DOHH2 (cell line): ENCODE measurements around the gene GALR3.

ENCODE experiments used
- H3F3A ChIP-seq: fragments of 200-600 bp; sonication (generic), shearing (Covaris generic); 2 replicates; pipeline ENCODE4 v1.6.0; 2016; ENCODE audit warnings: antibody characterized with exemption, mild to moderate bottlenecking; ENCODE audit not compliant: control insufficient read depth, insufficient read depth
- H3K27ac ChIP-seq: fragments of 200-600 bp; sonication (generic); 2 replicates; pipeline ENCODE4 v1.5.1; 2014; ENCODE audit warnings: low read depth, mild to moderate bottlenecking, low read length, moderate library complexity
- H3K27me3 ChIP-seq: fragments of 200-600 bp; sonication (generic); 2 replicates; pipeline ENCODE4 v1.6.1; 2014; ENCODE audit warnings: mild to moderate bottlenecking, low read length, mixed read lengths; ENCODE audit not compliant: control insufficient read depth
- H3K36me3 ChIP-seq: fragments of 200-600 bp; sonication (generic); 2 replicates; pipeline ENCODE4 v1.6.1; 2014; ENCODE audit warnings: mild to moderate bottlenecking, low read length, moderate library complexity, mixed read lengths; ENCODE audit not compliant: control insufficient read depth
- H3K4me1 ChIP-seq: fragments of 200-600 bp; sonication (generic); 2 replicates; pipeline ENCODE4 v1.6.1; 2014; ENCODE audit warnings: mild to moderate bottlenecking, low read length, mixed read lengths; ENCODE audit not compliant: control insufficient read depth
- H3K4me2 ChIP-seq: fragments of 200-600 bp; sonication (generic); 2 replicates; pipeline ENCODE4 v1.6.0; 2014; ENCODE audit warnings: mild to moderate bottlenecking, low read length, moderate library complexity
- H3K4me3 ChIP-seq: fragments of 200-600 bp; sonication (generic); 2 replicates; pipeline ENCODE4 v1.5.1; 2014; ENCODE audit warnings: mild to moderate bottlenecking, low read length, mixed read lengths
- H3K79me2 ChIP-seq: fragments of 200-600 bp; sonication (generic); 2 replicates; pipeline ENCODE4 v1.6.1; 2014; ENCODE audit warnings: mild to moderate bottlenecking, low read length, mixed read lengths; ENCODE audit not compliant: control insufficient read depth
- H3K9me2 ChIP-seq: fragments of 200-600 bp; sonication (generic); replicated peaks from 2 replicates; pipeline ENCODE4 v1.6.1; 2014; ENCODE audit warnings: mild to moderate bottlenecking, low read length, mixed read lengths; ENCODE audit not compliant: control insufficient read depth
- H3K9me3 ChIP-seq: fragments of 200-600 bp; sonication (generic); 2 replicates; pipeline ENCODE4 v1.6.1; 2014; ENCODE audit warnings: antibody characterized with exemption, low read length, mixed read lengths; ENCODE audit not compliant: control insufficient read depth, insufficient read depth
- H4K20me1 ChIP-seq: fragments of 200-600 bp; sonication (generic); 2 replicates; pipeline ENCODE4 v1.6.0; 2014; ENCODE audit warnings: low read depth, mild to moderate bottlenecking, antibody characterized with exemption, low read length, moderate library complexity; ENCODE audit not compliant: control insufficient read depth, insufficient read depth
- EZH2phosphoT487 ChIP-seq: fragments of 200-600 bp; sonication (generic); IDR thresholded peaks from 2 replicates; pipeline ENCODE4 v1.6.1; 2017; ENCODE audit warnings: borderline replicate concordance, mild to moderate bottlenecking, antibody characterized with exemption, low read length, moderate library complexity, mixed read lengths
- TF ChIP-seq, protein P1 (sequence below): fragments of 200-600 bp; sonication (generic); IDR thresholded peaks from one replicate; pipeline ENCODE4 v1.5.1; 2014; ENCODE audit warnings: antibody characterized with exemption, mild to moderate bottlenecking, low read depth, low read length; ENCODE audit not compliant: poor library complexity, severe bottlenecking

The GALR3 gene

DNA sequence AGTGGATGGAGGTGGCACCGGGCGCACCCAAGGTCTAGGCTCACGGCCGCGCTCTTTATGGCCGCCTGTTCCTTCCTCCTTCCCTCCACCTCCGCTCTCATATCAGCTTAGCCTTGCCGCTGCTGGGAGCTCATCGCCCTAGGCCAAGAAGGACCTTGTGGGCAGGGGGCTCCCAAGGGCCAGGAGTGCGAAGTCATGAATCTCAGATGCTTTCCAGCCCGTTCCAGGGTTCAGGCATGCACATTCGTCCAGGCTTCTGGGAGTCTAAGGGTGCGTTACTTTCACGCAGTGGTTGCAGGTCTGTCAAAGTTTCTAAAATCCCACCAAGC lies 4.1 kb upstream of the GALR3 start:
- H3K79me2 ChIP-seq, result no peaks in the 10 kb centered on the region
- H3K4me3 ChIP-seq, result peak overlapping the region; percentile 60
- H3K4me1 ChIP-seq, result peaks cover 20% of the 10 kb centered on the region

DNA sequence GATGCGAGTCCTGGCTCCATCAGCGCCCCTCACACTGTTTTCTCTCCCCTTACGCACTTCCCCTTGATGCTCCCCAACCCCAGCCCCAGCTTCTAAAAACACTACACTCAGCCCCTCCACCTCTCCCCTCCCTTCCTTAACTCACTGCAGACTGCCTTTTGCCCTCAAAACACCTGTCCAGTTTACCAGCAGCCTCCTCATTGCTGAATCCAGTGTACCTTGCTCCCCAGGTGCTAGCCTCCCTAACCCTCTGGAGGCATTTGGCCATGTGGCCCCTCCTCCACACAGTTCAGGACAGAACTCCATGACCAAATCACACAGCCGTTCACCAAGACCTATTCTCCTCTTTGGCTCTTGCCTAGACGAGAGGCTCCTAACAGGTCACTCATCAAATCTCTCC lies 2.8 kb upstream of the GALR3 start:
- Histone ChIP-seq H3K4me3 (no peak overlapping the region), H3F3A (no peaks in the 10 kb centered on the region), H3K27me3 (peaks cover 32% of the 10 kb centered on the region), H4K20me1 (no peaks in the 10 kb centered on the region), H3K4me1 (peaks cover 20% of the 10 kb centered on the region), H3K79me2 (no peaks in the 10 kb centered on the region), H3K9me3 (no peaks in the 10 kb centered on the region), H3K27ac (no peak overlapping the region), H3K4me2 (no peak overlapping the region), H3K36me3 (no peaks in the 10 kb centered on the region), H3K9me2 (no peaks in the 10 kb centered on the region)
- TF ChIP-seq EZH2phosphoT487, result no peak
- TF ChIP-seq, protein P1, sequence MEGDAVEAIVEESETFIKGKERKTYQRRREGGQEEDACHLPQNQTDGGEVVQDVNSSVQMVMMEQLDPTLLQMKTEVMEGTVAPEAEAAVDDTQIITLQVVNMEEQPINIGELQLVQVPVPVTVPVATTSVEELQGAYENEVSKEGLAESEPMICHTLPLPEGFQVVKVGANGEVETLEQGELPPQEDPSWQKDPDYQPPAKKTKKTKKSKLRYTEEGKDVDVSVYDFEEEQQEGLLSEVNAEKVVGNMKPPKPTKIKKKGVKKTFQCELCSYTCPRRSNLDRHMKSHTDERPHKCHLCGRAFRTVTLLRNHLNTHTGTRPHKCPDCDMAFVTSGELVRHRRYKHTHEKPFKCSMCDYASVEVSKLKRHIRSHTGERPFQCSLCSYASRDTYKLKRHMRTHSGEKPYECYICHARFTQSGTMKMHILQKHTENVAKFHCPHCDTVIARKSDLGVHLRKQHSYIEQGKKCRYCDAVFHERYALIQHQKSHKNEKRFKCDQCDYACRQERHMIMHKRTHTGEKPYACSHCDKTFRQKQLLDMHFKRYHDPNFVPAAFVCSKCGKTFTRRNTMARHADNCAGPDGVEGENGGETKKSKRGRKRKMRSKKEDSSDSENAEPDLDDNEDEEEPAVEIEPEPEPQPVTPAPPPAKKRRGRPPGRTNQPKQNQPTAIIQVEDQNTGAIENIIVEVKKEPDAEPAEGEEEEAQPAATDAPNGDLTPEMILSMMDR, result no peak

More for the DNA sequence above, 4.1 kb upstream of the GALR3 start:
- no peaks in the 10 kb centered on the region for H3F3A ChIP-seq
- TF ChIP-seq, protein P1, result no peak
- no peak for TF ChIP-seq EZH2phosphoT487
- no peaks in the 10 kb centered on the region for H3K9me3 ChIP-seq
- no peaks in the 10 kb centered on the region for H3K9me2 ChIP-seq
- peaks cover 32% of the 10 kb centered on the region for H3K27me3 ChIP-seq
- H3K27ac ChIP-seq, result no peak overlapping the region
- H3K4me2 ChIP-seq, result peak overlapping the region; percentile 82
- no peaks in the 10 kb centered on the region for H3K36me3 ChIP-seq
- no peaks in the 10 kb centered on the region for H4K20me1 ChIP-seq

DNA sequence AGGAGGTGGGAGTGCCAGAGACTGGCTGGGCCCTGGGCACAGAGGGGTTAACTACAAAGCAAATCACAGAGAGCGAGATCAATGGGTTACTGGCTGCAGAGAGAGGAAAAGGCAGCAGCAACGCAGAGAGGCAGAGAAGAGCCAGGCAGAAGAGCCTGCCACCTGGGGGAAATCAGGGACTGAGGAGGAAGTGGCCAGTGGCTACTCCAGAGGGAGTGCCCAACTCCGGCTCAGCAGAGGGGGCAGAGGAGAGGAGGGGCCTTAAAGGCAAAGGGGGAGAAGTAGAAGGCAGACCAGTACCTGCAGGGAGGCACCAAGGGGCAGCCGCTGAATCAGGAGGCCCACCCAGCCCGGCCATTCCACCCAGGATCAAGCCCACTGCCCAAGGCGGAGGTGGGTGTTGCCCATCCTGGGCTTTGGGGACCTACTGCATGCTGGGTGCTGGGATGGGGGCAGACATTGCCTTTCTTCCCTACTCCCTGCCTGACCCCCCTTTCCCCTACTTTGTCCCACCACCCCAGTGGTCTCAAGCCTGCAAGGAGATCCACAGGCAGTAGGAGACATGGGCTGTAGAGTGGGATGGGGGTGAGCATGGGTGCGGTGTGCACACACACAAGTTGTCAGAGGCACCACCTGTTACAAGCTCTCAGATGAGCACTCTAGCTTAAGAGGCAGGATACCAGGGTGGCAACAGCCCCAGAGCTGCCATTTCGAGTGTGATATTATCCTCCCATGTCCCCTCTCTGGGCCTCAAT lies 926 bp upstream of the GALR3 start:
- no peaks in the 10 kb centered on the region for H3K9me3 ChIP-seq
- no peak overlapping the region for H3K4me2 ChIP-seq
- H3K79me2 ChIP-seq, result no peaks in the 10 kb centered on the region
- H3K27ac ChIP-seq, result no peak overlapping the region
- H3K4me1 ChIP-seq, result peaks cover 20% of the 10 kb centered on the region
- H4K20me1 ChIP-seq, result no peaks in the 10 kb centered on the region
- no peaks in the 10 kb centered on the region for H3K9me2 ChIP-seq
- TF ChIP-seq EZH2phosphoT487, result no peak
- TF ChIP-seq, protein P1, result no peak
- peaks cover 32% of the 10 kb centered on the region for H3K27me3 ChIP-seq
- H3K4me3 ChIP-seq, result no peak overlapping the region
- no peaks in the 10 kb centered on the region for H3K36me3 ChIP-seq
- H3F3A ChIP-seq, result no peaks in the 10 kb centered on the region
